ENCODE data around the gene ARID5B.

GRCh38 chr10:61919646-61920215 is 18.2 kb downstream of the ARID5B start:
- TF ChIP-seq CTCF (IDR thresholded peaks at IDR 0.05) (no peak), POLR2A (IDR thresholded peaks at IDR 0.05) (no peak), EP300 (IDR thresholded peaks at IDR 0.05; ENCODE audit: low read depth) (no peak), POLR2AphosphoS5 (IDR thresholded peaks at IDR 0.05) (no peak)

Measured in transverse colon (tissue), 4 donors.